ENCODE data around the gene TAX1BP1.

DNA sequence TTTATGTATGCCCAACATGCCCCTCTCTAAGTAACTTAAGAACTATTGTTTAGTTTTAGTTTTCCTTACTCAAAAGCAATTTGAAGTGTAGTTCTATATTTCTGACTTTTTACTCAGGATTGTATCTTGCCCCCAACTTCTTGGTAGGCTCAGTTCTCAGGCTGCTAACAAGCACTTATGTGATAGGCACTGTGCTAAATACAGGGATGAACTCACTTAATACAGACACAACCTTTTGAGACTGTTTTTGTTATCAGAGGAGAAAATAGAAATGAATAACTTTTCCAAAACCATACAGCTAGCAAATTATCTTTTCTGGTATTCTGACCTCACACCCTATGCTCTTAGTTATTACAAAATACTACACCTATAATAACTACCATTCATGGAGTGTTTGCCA lies 16.3 kb downstream of the TAX1BP1 start:
- TF ChIP-seq CTCF (IDR thresholded peaks at IDR 0.05; ENCODE audit: low read depth, low read length) (no peak), POLR2A (IDR thresholded peaks at IDR 0.05; ENCODE audit: extremely low read depth, insufficient read length) (no peak), MYC (IDR thresholded peaks at IDR 0.05; ENCODE audit: low read depth, low read length) (no peak)

Measured in NB4 (cell line).